GM21390 (cell line): Measurements from ENCODE around the gene BCL7B.
"Not testable (repeated sequence)": the region's sequence is repeated elsewhere in the genome, so short reads cannot be mapped to it uniquely, and the experiment has no call there.

Source experiments
- ATAC-seq: cut with Tn5 transposase; IDR thresholded peaks from one replicate; pipeline ENCODE4 v1.9.1; 2021; ENCODE audit not compliant: unreplicated experiment

Gene BCL7B

DNA sequence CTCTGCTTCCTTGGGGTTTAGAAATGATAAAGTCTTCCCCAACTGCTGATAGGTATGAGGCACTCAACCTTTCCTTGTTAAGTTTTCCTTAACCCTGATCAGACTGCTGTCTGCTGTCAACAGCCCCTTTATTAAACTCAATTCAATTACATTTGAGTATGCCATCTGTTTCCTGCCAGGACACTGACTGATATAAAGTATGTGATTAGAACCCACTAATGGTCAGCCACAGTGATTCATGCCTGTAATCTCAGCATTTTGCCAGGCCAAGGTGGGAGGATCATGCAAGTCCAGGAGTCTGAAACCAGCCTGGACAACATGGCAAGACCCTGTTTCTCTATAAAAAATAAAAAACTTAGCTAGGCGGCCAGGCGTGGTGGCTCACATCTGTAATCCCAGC lies 53.5 kb downstream of the BCL7B start:
- no peak for ATAC-seq

DNA sequence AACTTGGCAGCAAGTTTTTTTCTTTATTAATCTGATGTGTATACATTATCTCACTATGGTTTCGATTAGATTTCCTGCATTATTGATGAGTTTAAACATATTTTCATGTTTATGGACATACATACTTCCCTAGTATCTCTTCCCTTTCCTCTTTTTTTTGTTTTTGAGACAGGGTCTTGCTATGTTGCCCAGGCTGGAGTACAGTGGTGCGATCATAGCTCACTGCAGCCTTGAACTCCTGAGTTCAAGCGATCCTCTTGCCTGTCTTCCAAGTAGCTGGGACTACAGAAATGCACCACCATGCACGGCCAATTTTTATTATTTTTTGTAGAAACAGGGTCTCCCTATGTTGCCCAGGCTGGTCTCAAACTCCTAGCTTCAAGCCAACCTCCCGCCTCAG lies 54.3 kb downstream of the BCL7B start:
- ATAC-seq, result no peak

DNA sequence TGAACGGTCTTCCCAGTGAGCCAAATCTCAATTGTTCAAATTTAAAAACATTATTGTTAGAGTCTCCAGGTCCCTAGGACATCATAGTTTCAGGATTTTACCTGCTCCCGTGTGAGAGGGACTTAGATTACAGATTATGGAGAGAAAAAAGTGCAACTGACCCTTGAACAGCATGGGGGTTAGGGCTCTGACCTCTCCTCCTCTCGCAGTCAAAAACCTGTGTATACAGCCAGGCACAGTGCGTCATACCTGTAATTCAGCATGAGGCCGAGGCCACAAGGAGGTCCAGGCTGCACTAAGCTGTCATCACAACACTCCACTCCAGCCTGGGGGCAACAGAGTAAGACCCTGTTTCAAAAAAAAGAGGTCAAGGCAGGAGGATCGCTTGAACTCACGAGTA lies 60.9 kb downstream of the BCL7B start:
- no peak for ATAC-seq

DNA sequence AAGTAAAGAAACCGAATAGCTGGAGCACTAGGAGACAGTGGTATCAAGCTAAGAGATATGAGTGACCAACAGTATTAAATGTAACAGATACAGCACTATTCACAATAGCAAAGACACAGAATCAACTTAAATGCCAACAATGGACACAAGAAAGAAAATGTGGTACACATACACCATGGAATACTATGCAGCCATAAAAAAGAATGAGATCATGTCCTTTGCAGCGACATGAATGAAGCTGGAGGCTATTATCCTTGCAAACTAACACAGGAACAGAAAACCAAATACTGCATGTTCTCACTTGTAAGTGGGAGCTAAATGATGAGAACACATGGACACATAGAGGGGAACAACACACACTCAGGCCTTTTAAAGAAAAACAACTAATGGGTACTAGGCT lies 62.0 kb downstream of the BCL7B start:
- not testable (repeated sequence) for ATAC-seq

DNA sequence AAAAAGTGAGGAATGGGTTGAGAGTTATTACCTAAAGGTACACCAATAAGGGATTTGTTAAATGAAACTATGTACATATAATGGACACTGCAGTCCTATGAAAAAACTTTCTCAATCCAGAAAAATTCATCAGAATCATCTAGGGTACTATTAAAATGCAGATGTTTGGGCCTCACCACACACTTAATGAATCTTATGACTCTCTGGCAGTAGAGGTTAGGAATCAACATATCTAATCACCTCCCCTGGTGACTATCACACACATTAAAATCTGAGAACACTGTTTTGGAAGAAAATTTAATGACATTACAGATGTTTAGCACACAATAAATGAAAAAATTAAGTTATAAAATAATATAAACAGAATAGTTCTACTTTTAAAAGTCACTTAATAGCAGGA lies 67.5 kb downstream of the BCL7B start:
- no peak for ATAC-seq

DNA sequence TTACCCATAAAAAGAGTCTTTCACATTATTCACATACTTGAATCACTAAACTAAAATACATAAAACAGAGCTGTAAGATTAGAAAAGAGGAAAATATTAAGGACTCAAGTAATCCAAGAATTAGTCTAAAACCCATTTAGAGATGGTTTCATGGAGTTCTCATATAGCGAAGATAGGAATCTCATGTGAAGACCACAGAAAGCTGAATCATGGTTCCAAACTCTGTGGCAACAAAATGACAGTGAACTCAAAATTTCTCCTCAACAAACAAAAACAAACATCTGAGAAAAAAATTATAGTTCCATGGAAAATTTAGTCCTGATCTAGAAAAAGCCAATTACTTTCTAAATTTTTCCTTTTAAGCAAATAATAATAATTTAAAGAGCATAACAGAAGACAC lies 70.0 kb downstream of the BCL7B start:
- ATAC-seq, result no peak
